ENCODE data around the gene TRIM40. TPM values are rescaled to one million over a fixed set of nuclear protein-coding genes. Genes with fewer than 3 reads are reported as not detected.

Gene TRIM40
- total and polyA plus RNA-seq, 8 donors = not detected

- Histone ChIP-seq H3K4me3 (no peak overlapping the region), H3K27me3 (peaks cover 0 to 10% (median 3%) of the 10 kb centered on the region in 4 donors), H3K27ac (no peak overlapping the region), H3K36me3 (no peaks in the 10 kb centered on the region), H3K4me1 (no peaks in the 10 kb centered on the region), H3K9me3 (no peaks in the 10 kb centered on the region)
- ATAC-seq (no peak), DNase-seq (no peak), FAIRE-seq (no peak)
- intact Hi-C loops (cut with DNase I) = no loop called here
- TF ChIP-seq CTCF (IDR thresholded peaks at IDR 0.05) = no peak
- WGBS, 2 donors = 24 to 42% methylated on average over 1 of the region's 1 CpG
Observed at GRCh38 chr6:30168741-30169140, 32.8 kb downstream of the TRIM40 start.

- no peak overlapping the region for H3K27ac ChIP-seq
- H3K4me1 ChIP-seq = no peaks in the 10 kb centered on the region
- DNase-seq = no peak
- H3K27me3 ChIP-seq = peaks cover 0 to 10% (median 3%) of the 10 kb centered on the region in 4 donors
- ATAC-seq = peak in 3 of 4 donors; percentile 86 to 91 (median 86)
- TF ChIP-seq CTCF (IDR thresholded peaks at IDR 0.05) = peak; percentile 51 to 74 (median 66)
- WGBS, 2 donors = 17 to 24% methylated on average over 7 of the region's 7 CpGs
- intact Hi-C loops (cut with DNase I) = no loop called here
- no peak overlapping the region for H3K4me3 ChIP-seq
- no peaks in the 10 kb centered on the region for H3K9me3 ChIP-seq
- peak; percentile 41 for FAIRE-seq
- no peaks in the 10 kb centered on the region for H3K36me3 ChIP-seq
Observed at GRCh38 chr6:30169658-30170614, 34.0 kb downstream of the TRIM40 start.

DNA sequence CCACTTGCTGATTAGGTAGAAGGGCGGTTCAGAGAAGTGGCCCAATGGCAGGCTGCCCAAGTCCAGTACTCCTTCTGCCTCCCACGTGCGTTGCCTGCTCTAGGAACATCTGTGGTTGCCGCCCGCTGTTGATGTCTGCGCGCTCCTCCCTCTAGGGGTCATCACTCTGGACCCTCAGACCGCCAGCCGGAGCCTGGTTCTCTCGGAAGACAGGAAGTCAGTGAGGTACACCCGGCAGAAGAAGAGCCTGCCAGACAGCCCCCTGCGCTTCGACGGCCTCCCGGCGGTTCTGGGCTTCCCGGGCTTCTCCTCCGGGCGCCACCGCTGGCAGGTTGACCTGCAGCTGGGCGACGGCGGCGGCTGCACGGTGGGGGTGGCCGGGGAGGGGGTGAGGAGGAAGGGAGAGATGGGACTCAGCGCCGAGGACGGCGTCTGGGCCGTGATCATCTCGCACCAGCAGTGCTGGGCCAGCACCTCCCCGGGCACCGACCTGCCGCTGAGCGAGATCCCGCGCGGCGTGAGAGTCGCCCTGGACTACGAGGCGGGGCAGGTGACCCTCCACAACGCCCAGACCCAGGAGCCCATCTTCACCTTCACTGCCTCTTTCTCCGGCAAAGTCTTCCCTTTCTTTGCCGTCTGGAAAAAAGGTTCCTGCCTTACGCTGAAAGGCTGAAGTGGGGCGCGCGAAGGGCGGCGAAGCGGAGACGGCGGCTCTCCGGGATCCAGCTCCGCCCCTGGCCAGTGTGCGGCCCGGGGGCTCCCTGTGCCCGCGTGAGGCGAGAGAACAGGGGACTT, 35.9 kb downstream of the TRIM40 start:
- DNase-seq (peak in 1 of 6 donors; percentile 63), ATAC-seq (peak in 2 of 4 donors; percentile 26), FAIRE-seq (no peak)
- Histone ChIP-seq H3K9me3 (no peaks in the 10 kb centered on the region), H3K27ac (no peak overlapping the region), H3K4me3 (peak overlapping the region in 1 of 4 donors; percentile 22), H3K27me3 (peaks cover 0 to 10% (median 3%) of the 10 kb centered on the region in 4 donors), H3K36me3 (no peaks in the 10 kb centered on the region), H3K4me1 (no peaks in the 10 kb centered on the region)
- WGBS, 2 donors = 8 to 10% methylated on average over 62 of the region's 62 CpGs
- no peak for TF ChIP-seq CTCF (IDR thresholded peaks at IDR 0.05)
- intact Hi-C loops (cut with DNase I) = no loop called here

GRCh38 chr6:30172681-30173080, 36.7 kb downstream of the TRIM40 start:
- peaks cover 0 to 10% (median 3%) of the 10 kb centered on the region in 4 donors for H3K27me3 ChIP-seq
- no peaks in the 10 kb centered on the region for H3K4me1 ChIP-seq
- intact Hi-C loops (cut with DNase I) = no loop called here
- ATAC-seq (no peak), DNase-seq (no peak), FAIRE-seq (no peak)
- H3K9me3 ChIP-seq = no peaks in the 10 kb centered on the region
- 76 to 80% methylated on average over 4 of the region's 4 CpGs for WGBS, 2 donors
- TF ChIP-seq CTCF (IDR thresholded peaks at IDR 0.05) = no peak
- H3K4me3 ChIP-seq = no peak overlapping the region
- no peak overlapping the region for H3K27ac ChIP-seq
- no peaks in the 10 kb centered on the region for H3K36me3 ChIP-seq

Data from pancreas (tissue), 10 donors.